Thyroid gland (tissue), 4 donors: Measurements from ENCODE around the gene PELI2. TPM values are rescaled to one million over a fixed set of nuclear protein-coding genes. Genes with fewer than 3 reads are reported as not detected.

Experiments
- DNase-seq, 2 donors: peaks; one replicate each; pipeline ENCODE4 v3.0.0-alpha.2; 2019
- H3K27ac ChIP-seq, 3 donors: fragments of 200-600 bp; sonication (generic); 1 replicate in 2 of 3; 2 replicates in 1 of 3; pipeline ENCODE4 v1.5.1; 2016 to 2019; ENCODE audit warnings: mild to moderate bottlenecking in 1 of 3, moderate library complexity in 1 of 3
- H3K27me3 ChIP-seq: fragments of 200-600 bp; sonication (generic); one replicate; pipeline ENCODE4 v1.5.1; 2019
- H3K36me3 ChIP-seq, 2 donors: fragments of 200-600 bp; sonication (generic); one replicate each; pipeline ENCODE4 v1.5.1; 2016 to 2019
- H3K4me1 ChIP-seq, 2 donors: fragments of 200-600 bp; sonication (generic); one replicate each; pipeline ENCODE4 v1.5.1; 2017 to 2019
- H3K4me3 ChIP-seq, 3 donors: fragments of 200-600 bp; sonication (generic); replicated peaks in 1 of 3; 1 replicate in 2 of 3; 2 replicates in 1 of 3; pipeline ENCODE4 v1.5.1; 2016; ENCODE audit warnings: mild to moderate bottlenecking in 1 of 3
- H3K9me3 ChIP-seq: fragments of 200-600 bp; sonication (generic); one replicate; pipeline ENCODE4 v1.5.1; 2017
- POLR2A ChIP-seq, 2 donors: fragments of 450-650 bp; IDR thresholded peaks; one replicate each; pipeline ENCODE4 v1.6.1; 2017; ENCODE audit warnings: antibody characterized with exemption in 2 of 2, mild to moderate bottlenecking in 2 of 2, moderate library complexity in 1 of 2
- WGBS, 2 donors: methylation state at CpG; one replicate each; pipeline ENCODE4 v1.1.5; 2017; 5-methylcytosine and 5-hydroxymethylcytosine counted together
- intact Hi-C: fragments of 100-400 bp; cut with DNase I; formaldehyde crosslinking; loops from one replicate; pipeline ENCODE4 v1.15.1; 2023
- total RNA-seq, 4 donors: library from RNA; depleted of rRNA; stranded (reverse); fragments of >200 nt; gene quantifications; one replicate each; pipeline ENCODE4 v1.2.3, GENCODE V29; 2016
- TF ChIP-seq, protein P1 (sequence below), 6 experiments: fragments of 200-600 bp in 3 of 6; fragments of 450-650 bp in 3 of 6; sonication (generic) in 3 of 6; IDR thresholded peaks; one replicate each; pipeline ENCODE4 v1.5.1; 2016 to 2019; ENCODE audit warnings: antibody characterized with exemption in 6 of 6, mild to moderate bottlenecking in 2 of 6, inconsistent platforms in 1 of 6, moderate library complexity in 1 of 6

PELI2 gene
- total RNA-seq, 4 donors from 2014 or later: 10.8 to 17.6 (median 13.6) TPM

DNA sequence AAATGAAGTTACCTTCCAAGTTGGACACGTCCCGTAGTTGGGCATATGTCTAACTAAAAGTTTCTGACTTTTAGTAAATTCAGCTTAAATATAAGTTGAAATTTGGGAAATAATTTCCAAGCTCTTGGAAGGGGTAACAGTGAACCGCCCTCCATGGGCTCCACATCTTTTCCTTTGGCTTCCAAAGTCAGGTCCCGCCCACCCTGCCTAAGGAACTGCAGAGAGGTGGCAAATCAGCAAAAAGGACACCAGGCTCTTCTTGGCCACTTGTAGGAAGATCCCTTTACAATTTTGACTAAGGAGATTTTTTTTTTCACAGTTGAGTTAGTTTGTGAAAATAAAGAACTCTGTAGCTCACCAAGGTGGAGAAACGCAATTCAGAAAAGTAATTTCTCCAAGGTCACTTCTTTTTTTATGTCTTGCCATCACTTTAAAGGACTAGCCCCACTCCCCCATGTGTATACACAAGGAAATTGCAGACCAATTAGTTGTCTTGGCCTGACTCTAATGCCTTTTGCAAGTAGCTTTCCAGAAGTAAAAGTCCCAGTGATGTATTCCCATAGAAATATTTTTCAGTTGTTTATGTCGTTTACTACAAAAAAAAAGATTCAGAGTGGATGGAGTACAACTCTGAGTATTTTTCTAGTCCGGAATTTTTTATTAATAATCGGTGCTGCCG lies 181.2 kb downstream of the PELI2 start:
- 84% methylated on average over 9 of the region's 9 CpGs for WGBS, 2 donors
- Histone ChIP-seq H3K4me1 (peaks cover 0 to 6% of the 10 kb centered on the region in 2 donors), H3K36me3 (no peaks in the 10 kb centered on the region), H3K4me3 (no peak overlapping the region), H3K9me3 (no peaks in the 10 kb centered on the region), H3K27me3 (no peaks in the 10 kb centered on the region), H3K27ac (no peak overlapping the region)
- intact Hi-C loops: no loop called here
- no peak for TF ChIP-seq POLR2A (IDR thresholded peaks at IDR 0.05)
- TF ChIP-seq, protein P1, sequence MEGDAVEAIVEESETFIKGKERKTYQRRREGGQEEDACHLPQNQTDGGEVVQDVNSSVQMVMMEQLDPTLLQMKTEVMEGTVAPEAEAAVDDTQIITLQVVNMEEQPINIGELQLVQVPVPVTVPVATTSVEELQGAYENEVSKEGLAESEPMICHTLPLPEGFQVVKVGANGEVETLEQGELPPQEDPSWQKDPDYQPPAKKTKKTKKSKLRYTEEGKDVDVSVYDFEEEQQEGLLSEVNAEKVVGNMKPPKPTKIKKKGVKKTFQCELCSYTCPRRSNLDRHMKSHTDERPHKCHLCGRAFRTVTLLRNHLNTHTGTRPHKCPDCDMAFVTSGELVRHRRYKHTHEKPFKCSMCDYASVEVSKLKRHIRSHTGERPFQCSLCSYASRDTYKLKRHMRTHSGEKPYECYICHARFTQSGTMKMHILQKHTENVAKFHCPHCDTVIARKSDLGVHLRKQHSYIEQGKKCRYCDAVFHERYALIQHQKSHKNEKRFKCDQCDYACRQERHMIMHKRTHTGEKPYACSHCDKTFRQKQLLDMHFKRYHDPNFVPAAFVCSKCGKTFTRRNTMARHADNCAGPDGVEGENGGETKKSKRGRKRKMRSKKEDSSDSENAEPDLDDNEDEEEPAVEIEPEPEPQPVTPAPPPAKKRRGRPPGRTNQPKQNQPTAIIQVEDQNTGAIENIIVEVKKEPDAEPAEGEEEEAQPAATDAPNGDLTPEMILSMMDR (IDR thresholded peaks at IDR 0.05): no peak
- DNase-seq: no peak

DNA sequence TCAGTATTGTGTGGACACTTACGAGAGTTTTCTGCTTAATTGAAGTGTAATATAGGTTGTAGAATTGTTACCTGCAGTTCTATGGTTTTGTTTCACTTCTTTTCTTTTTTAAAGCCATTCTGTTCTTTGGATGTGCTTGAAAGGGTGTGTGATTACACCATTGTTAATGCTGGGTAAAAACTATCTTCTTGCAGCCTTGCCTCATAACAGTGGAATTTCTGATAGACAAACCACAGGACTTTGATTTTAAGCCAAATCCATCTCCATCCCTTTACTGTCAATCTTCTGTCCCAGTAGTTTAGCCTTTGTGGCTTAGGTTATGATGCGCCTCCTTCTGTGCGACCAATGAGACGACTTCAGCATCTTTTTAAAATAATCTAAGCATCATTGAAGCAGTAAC lies 182.3 kb downstream of the PELI2 start:
- H3K27me3 ChIP-seq: no peaks in the 10 kb centered on the region
- TF ChIP-seq, protein P1 (IDR thresholded peaks at IDR 0.05): no peak
- no peak for TF ChIP-seq POLR2A (IDR thresholded peaks at IDR 0.05)
- no peak overlapping the region for H3K27ac ChIP-seq
- no peaks in the 10 kb centered on the region for H3K9me3 ChIP-seq
- intact Hi-C loops: no loop called here
- DNase-seq: no peak
- peaks cover 0 to 6% of the 10 kb centered on the region in 2 donors for H3K4me1 ChIP-seq
- H3K4me3 ChIP-seq: no peak overlapping the region
- WGBS, 2 donors: 94 to 98% methylated on average over 4 of the region's 4 CpGs
- H3K36me3 ChIP-seq: no peaks in the 10 kb centered on the region

DNA sequence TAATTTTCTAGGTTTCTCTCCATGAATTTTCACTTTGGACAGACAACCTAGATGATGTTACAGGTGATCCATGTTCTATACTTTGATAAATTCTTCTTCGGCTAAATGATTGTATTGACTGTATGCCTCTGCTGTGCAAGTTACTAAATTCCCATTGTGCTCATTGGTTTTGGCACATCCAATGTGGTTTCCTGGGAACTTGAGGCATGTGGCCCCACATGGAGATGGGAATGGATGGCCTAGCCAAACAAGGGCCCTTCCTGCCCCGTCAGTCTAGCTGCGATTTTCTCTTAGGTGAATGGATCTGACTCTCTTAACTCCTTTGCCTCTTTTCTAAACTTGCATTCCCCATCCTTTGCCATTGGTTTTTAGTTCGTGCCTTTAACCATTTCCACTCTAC lies 186.2 kb downstream of the PELI2 start:
- H3K36me3 ChIP-seq: no peaks in the 10 kb centered on the region
- H3K27ac ChIP-seq: no peak overlapping the region
- no peak for DNase-seq
- intact Hi-C loops: no loop called here
- TF ChIP-seq, protein P1 (IDR thresholded peaks at IDR 0.05): no peak
- TF ChIP-seq POLR2A (IDR thresholded peaks at IDR 0.05): no peak
- H3K4me3 ChIP-seq: no peak overlapping the region
- H3K4me1 ChIP-seq: peaks cover 0 to 5% of the 10 kb centered on the region in 2 donors
- 92 to 93% methylated on average over 4 of the region's 4 CpGs for WGBS, 2 donors
- H3K27me3 ChIP-seq: no peaks in the 10 kb centered on the region
- no peaks in the 10 kb centered on the region for H3K9me3 ChIP-seq

DNA sequence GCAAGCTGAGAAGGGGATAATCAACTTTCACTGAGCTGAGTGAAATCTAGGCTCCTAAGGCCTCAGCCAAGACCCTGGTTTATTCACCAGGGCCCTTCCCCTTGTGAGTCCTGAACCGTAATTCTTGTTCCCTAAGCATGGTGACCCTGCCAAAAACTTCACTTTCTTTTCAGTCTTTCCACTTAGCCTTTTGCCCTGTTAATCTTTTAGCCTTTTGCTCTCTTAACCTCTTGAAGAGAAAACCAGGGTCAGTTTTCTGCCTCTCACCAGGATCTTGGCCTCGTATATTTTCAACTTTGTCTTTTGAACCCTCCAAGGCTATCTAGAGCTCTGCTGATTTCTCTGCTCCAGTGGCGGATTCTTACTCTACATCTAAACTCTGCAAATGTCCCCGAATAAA lies 191.0 kb downstream of the PELI2 start:
- Histone ChIP-seq H3K36me3 (no peaks in the 10 kb centered on the region), H3K27me3 (no peaks in the 10 kb centered on the region), H3K9me3 (no peaks in the 10 kb centered on the region), H3K4me3 (no peak overlapping the region), H3K4me1 (no peaks in the 10 kb centered on the region), H3K27ac (no peak overlapping the region)
- no peak for DNase-seq
- no peak for TF ChIP-seq POLR2A (IDR thresholded peaks at IDR 0.05)
- TF ChIP-seq, protein P1 (IDR thresholded peaks at IDR 0.05): no peak
- intact Hi-C loops: no loop called here
- 81 to 85% methylated on average over 4 of the region's 4 CpGs for WGBS, 2 donors

DNA sequence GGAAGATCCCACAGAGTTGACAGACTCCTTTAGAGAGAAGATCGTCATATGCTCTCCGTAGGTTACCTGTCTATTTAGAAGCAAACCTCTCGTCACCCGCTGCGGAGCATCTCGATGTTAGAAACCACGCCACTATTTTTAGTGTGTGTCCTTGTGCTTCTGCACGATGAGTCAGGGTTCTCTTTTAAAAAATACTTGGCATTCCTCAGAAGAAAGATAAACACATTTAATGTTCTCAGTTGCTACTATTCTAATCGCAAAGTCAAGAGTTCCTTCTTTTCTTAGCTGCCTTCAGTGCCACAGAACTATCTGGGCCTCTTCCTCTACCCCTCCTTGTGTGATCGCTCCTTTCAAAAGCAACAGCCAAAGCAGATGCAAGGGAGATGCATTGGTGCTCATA lies 192.4 kb downstream of the PELI2 start:
- no peaks in the 10 kb centered on the region for H3K4me1 ChIP-seq
- no peak overlapping the region for H3K4me3 ChIP-seq
- WGBS, 2 donors: 65% methylated on average over 10 of the region's 10 CpGs
- H3K27ac ChIP-seq: no peak overlapping the region
- no peaks in the 10 kb centered on the region for H3K27me3 ChIP-seq
- intact Hi-C loops: no loop called here
- TF ChIP-seq, protein P1 (IDR thresholded peaks at IDR 0.05): no peak
- TF ChIP-seq POLR2A (IDR thresholded peaks at IDR 0.05): no peak
- no peaks in the 10 kb centered on the region for H3K9me3 ChIP-seq
- no peaks in the 10 kb centered on the region for H3K36me3 ChIP-seq
- no peak for DNase-seq
